NCI-H69 (cell line): ENCODE data around the gene SEC11A.
"Not testable (repeated sequence)": the region's sequence is repeated elsewhere in the genome, so short reads cannot be mapped to it uniquely, and the experiment has no call there.

ENCODE experiments used
- DNase-seq: peaks from one replicate; lab custom pipeline; 2025; lab: John Stamatoyannopoulos, UW

The SEC11A gene

GRCh38 chr15:84737005-84737404 is 21.1 kb upstream of the SEC11A start:
- DNase-seq: no peak

GRCh38 chr15:84736375-84736774 is 20.4 kb upstream of the SEC11A start:
- no peak for DNase-seq

- not testable (repeated sequence) for DNase-seq
These were observed 19.6 kb upstream of the SEC11A start for GRCh38 chr15:84735480-84736061.

- DNase-seq: peak; percentile 52
These were observed 19.0 kb upstream of the SEC11A start for GRCh38 chr15:84734794-84735479.

GRCh38 chr15:84731774-84732173 is 15.8 kb upstream of the SEC11A start:
- no peak for DNase-seq

GRCh38 chr15:84727429-84727828 is 11.5 kb upstream of the SEC11A start:
- no peak for DNase-seq

GRCh38 chr15:84725001-84725491 is 9.1 kb upstream of the SEC11A start:
- no peak for DNase-seq

- no peak for DNase-seq
These were observed 6.7 kb upstream of the SEC11A start for GRCh38 chr15:84722628-84723027.

GRCh38 chr15:84721371-84721770 is 5.4 kb upstream of the SEC11A start:
- no peak for DNase-seq

GRCh38 chr15:84715441-84716035 is 401 bp downstream of the SEC11A start:
- peak; percentile 39 for DNase-seq

- DNase-seq: no peak
These were observed 1.1 kb downstream of the SEC11A start for GRCh38 chr15:84714821-84715220.

- DNase-seq: no peak
These were observed 1.6 kb downstream of the SEC11A start for GRCh38 chr15:84714372-84714771.

- no peak for DNase-seq
These were observed 12.1 kb downstream of the SEC11A start for GRCh38 chr15:84703808-84704207.

GRCh38 chr15:84702961-84703482 is 12.9 kb downstream of the SEC11A start:
- DNase-seq: no peak

- no peak for DNase-seq
These were observed 16.3 kb downstream of the SEC11A start for GRCh38 chr15:84699538-84700191.

- no peak for DNase-seq
These were observed 18.5 kb downstream of the SEC11A start for GRCh38 chr15:84697236-84697990.

GRCh38 chr15:84696757-84697156 is 19.2 kb downstream of the SEC11A start:
- no peak for DNase-seq

GRCh38 chr15:84690342-84690741 is 25.6 kb downstream of the SEC11A start:
- no peak for DNase-seq

GRCh38 chr15:84689858-84690257 is 26.1 kb downstream of the SEC11A start:
- no peak for DNase-seq

GRCh38 chr15:84686446-84686845 is 29.5 kb downstream of the SEC11A start:
- not testable (repeated sequence) for DNase-seq

- DNase-seq: peak; percentile 37
These were observed 30.6 kb downstream of the SEC11A start for GRCh38 chr15:84685304-84685703.

- no peak for DNase-seq
These were observed 31.8 kb downstream of the SEC11A start for GRCh38 chr15:84684092-84684491.
